HG03571 (cell line): ENCODE data around the gene CASP3.
"Not testable (repeated sequence)": the region's sequence is repeated elsewhere in the genome, so short reads cannot be mapped to it uniquely, and the experiment has no call there.

Experiments used
- ATAC-seq: cut with Tn5 transposase; IDR thresholded peaks from one replicate; pipeline ENCODE4 v1.9.1; 2021; ENCODE audit not compliant: unreplicated experiment

CASP3 gene

GRCh38 chr4:184636144-184636543 is 13.1 kb downstream of the CASP3 start:
- ATAC-seq, result no peak

- ATAC-seq, result no peak
Measured at GRCh38 chr4:184635381-184635780, 13.9 kb downstream of the CASP3 start.

GRCh38 chr4:184632842-184633241 is 16.4 kb downstream of the CASP3 start:
- ATAC-seq, result no peak

GRCh38 chr4:184628103-184628502 is 21.1 kb downstream of the CASP3 start:
- no peak for ATAC-seq

GRCh38 chr4:184625783-184626596 is 23.3 kb downstream of the CASP3 start:
- ATAC-seq, result not testable (repeated sequence)

GRCh38 chr4:184624972-184625554 is 24.2 kb downstream of the CASP3 start:
- ATAC-seq, result no peak

- not testable (repeated sequence) for ATAC-seq
Measured at GRCh38 chr4:184624504-184624903, 24.7 kb downstream of the CASP3 start.

GRCh38 chr4:184621518-184621917 is 27.7 kb downstream of the CASP3 start:
- ATAC-seq, result no peak

- ATAC-seq, result no peak
Measured at GRCh38 chr4:184620212-184620867, 28.9 kb downstream of the CASP3 start.

- ATAC-seq, result no peak
Measured at GRCh38 chr4:184617600-184618196, 31.5 kb downstream of the CASP3 start.

- ATAC-seq, result peak; percentile 70
Measured at GRCh38 chr4:184616633-184617551, 32.4 kb downstream of the CASP3 start.

GRCh38 chr4:184616168-184616567 is 33.1 kb downstream of the CASP3 start:
- not testable (repeated sequence) for ATAC-seq

GRCh38 chr4:184614509-184614908 is 34.7 kb downstream of the CASP3 start:
- no peak for ATAC-seq

GRCh38 chr4:184613405-184613804 is 35.8 kb downstream of the CASP3 start:
- ATAC-seq, result no peak

- ATAC-seq, result no peak
Measured at GRCh38 chr4:184612074-184612473, 37.2 kb downstream of the CASP3 start.

GRCh38 chr4:184607429-184607828 is 41.8 kb downstream of the CASP3 start:
- not testable (repeated sequence) for ATAC-seq

- not testable (repeated sequence) for ATAC-seq
Measured at GRCh38 chr4:184602857-184603256, 46.4 kb downstream of the CASP3 start.

GRCh38 chr4:184600982-184601381 is 48.3 kb downstream of the CASP3 start:
- ATAC-seq, result not testable (repeated sequence)

GRCh38 chr4:184599492-184600135 is 49.6 kb downstream of the CASP3 start:
- ATAC-seq, result no peak
